Tibial nerve (tissue), 4 donors: ENCODE data around the gene S100G.

Source experiments
- EP300 ChIP-seq, 2 donors: sonication (generic); formaldehyde crosslinking; IDR thresholded peaks; one replicate each; pipeline ENCODE4 v1.6.1; 2017; ENCODE audit warnings: antibody characterized with exemption in 2 of 2, mild to moderate bottlenecking in 1 of 2
- TF ChIP-seq, protein P1 (sequence below), 5 experiments: fragments of 200-600 bp in 3 of 5; fragments of 450-650 bp in 2 of 5; sonication (generic) in 3 of 5; IDR thresholded peaks; one replicate each; pipeline ENCODE4 v1.5.1; 2016 to 2019; ENCODE audit warnings: antibody characterized with exemption in 5 of 5, mild to moderate bottlenecking in 3 of 5, moderate library complexity in 2 of 5

DNA sequence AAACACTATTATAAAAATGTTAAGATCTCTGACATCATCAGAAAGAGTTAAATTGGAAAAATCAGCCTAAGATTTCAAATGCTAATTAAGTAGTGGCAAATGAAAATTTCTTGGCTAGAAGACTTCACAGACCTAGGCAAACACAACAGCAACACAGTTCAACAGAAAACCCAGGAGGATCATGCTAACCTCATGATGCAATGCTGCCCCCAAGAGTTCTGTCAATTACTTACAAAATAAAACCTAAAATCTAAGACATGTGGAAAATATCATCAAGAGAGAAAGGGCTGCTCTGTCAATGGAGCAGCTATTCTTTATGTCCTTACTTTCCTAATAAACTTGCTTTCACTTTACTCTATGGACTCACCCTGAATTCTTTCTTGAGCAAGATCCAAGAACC, 21.0 kb downstream of the S100G start:
- TF ChIP-seq, protein P1, sequence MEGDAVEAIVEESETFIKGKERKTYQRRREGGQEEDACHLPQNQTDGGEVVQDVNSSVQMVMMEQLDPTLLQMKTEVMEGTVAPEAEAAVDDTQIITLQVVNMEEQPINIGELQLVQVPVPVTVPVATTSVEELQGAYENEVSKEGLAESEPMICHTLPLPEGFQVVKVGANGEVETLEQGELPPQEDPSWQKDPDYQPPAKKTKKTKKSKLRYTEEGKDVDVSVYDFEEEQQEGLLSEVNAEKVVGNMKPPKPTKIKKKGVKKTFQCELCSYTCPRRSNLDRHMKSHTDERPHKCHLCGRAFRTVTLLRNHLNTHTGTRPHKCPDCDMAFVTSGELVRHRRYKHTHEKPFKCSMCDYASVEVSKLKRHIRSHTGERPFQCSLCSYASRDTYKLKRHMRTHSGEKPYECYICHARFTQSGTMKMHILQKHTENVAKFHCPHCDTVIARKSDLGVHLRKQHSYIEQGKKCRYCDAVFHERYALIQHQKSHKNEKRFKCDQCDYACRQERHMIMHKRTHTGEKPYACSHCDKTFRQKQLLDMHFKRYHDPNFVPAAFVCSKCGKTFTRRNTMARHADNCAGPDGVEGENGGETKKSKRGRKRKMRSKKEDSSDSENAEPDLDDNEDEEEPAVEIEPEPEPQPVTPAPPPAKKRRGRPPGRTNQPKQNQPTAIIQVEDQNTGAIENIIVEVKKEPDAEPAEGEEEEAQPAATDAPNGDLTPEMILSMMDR (IDR thresholded peaks at IDR 0.05): peak in 3 of 5 experiments; percentile 18 to 40 (median 20)
- TF ChIP-seq EP300 (IDR thresholded peaks at IDR 0.05): no peak
